IPS DF 6.9 (cell line): ENCODE measurements around the gene PAX7.
"Not testable (repeated sequence)": the region's sequence is repeated elsewhere in the genome, so short reads cannot be mapped to it uniquely, and the experiment has no call there.

ENCODE experiments used
- DNase-seq: peaks from one replicate; pipeline ENCODE4 v3.0.0-alpha.2; 2013; ENCODE audit warnings: low read depth, low spot score
- H3K27ac ChIP-seq: one replicate; pipeline ENCODE4 v1.5.1; 2013; ENCODE audit warnings: low read length, control low read depth
- H3K27me3 ChIP-seq: 2 replicates; pipeline ENCODE4 v1.6.1; 2013; ENCODE audit warnings: mild to moderate bottlenecking, low read length; ENCODE audit not compliant: control insufficient read depth, insufficient read depth
- H3K36me3 ChIP-seq: 2 replicates; pipeline ENCODE4 v1.6.1; 2013; ENCODE audit warnings: low read length; ENCODE audit not compliant: control insufficient read depth, insufficient read depth
- H3K4me1 ChIP-seq: 2 replicates; pipeline ENCODE4 v1.6.1; 2013; ENCODE audit warnings: low read length; ENCODE audit not compliant: control insufficient read depth, insufficient read depth
- H3K4me3 ChIP-seq: 2 replicates; pipeline ENCODE4 v1.5.1; 2013; ENCODE audit warnings: mild to moderate bottlenecking, low read length
- H3K9me3 ChIP-seq: 2 replicates; pipeline ENCODE4 v1.6.1; 2013; ENCODE audit warnings: low read length, inconsistent platforms; ENCODE audit not compliant: control insufficient read depth, insufficient read depth
- WGBS: extraction: QIAGEN DNeasy Blood & Tissue Kit; methylation state at CpG from one replicate; pipeline ENCODE4 v1.1.7; 2013; ENCODE audit warnings: mixed read lengths, missing lambda C conversion rate; ENCODE audit not compliant: insufficient read length, insufficient coverage; 5-methylcytosine and 5-hydroxymethylcytosine counted together

PAX7 gene

DNA sequence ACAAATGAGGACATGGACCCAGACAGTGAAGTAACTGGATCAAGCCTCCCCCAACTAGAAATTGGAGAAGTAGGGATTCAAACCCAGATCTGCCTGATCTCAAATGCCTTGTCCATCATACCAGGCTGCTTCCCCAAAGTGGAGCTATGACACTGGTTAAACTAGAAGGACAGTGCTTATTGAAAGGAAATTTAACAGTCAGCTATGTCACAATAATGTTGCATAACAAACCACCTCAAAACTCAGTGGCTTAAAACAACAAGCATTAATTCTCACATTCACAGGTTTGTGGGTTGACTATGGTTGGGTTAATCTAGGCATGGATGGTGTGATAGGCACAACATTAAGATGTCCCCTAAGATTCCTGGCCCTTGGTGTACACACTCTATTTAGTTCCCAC is 121.8 kb downstream of the PAX7 start:
- Histone ChIP-seq H3K36me3 (no peaks in the 10 kb centered on the region), H3K27me3 (no peaks in the 10 kb centered on the region), H3K27ac (no peak overlapping the region), H3K9me3 (no peaks in the 10 kb centered on the region), H3K4me3 (no peak overlapping the region), H3K4me1 (no peaks in the 10 kb centered on the region)
- DNase-seq, result no peak

DNA sequence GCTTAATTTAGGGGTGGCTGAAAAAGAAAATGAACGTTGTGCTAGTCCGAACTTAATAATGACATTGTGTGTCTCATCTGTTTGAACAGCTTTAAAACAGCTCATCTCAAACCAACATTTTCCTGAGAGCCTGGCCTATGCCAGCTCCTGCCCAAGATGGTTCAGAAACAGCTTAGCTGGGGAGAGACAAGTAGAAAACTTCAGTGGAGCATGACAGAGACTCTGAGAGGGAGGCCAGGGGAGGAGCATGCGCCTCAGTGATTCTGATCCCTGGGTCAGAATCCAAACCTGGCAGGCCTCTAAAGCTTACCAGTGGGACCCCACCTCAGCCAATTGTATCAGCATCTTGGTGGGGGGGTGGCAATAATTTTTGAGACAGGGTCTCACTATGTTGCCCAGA is 129.5 kb downstream of the PAX7 start:
- no peak overlapping the region for H3K4me3 ChIP-seq
- WGBS, result no CpG with 5 or more reads among the region's 3 CpGs
- no peaks in the 10 kb centered on the region for H3K4me1 ChIP-seq
- peaks cover 3% of the 10 kb centered on the region; the same call in 1 of the 2 replicates for H3K27me3 ChIP-seq
- H3K27ac ChIP-seq, result no peak overlapping the region
- H3K36me3 ChIP-seq, result no peaks in the 10 kb centered on the region
- DNase-seq, result no peak
- H3K9me3 ChIP-seq, result no peaks in the 10 kb centered on the region

- Histone ChIP-seq H3K27ac (no peak overlapping the region), H3K9me3 (no peaks in the 10 kb centered on the region), H3K4me3 (no peak overlapping the region), H3K27me3 (peaks cover 3% of the 10 kb centered on the region; the same call in 1 of the 2 replicates), H3K4me1 (no peaks in the 10 kb centered on the region), H3K36me3 (no peaks in the 10 kb centered on the region)
- WGBS, result no CpG with 5 or more reads among the region's 14 CpGs
- no peak for DNase-seq
These were observed 131.5 kb downstream of the PAX7 start for GRCh38 chr1:18761948-18762840.

DNA sequence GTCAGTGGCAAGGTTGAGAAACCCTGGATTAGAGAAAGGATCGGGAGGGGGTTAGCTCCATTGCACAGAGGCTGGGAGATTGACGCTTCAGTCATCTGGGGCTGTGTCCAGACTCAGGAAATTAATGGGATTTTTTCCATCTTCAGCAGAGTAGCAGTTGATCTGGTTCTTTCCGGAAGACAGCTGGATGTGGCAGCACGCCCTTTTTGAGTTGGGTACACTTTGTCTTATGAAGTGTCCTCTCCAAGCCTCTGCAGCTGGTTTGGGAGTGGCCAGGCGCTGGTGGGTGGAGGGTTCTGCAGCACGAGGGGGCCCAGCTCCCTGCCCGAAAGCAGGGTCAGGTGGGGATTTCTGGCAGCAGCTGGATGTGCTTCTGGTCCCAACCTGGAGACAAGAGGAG is 133.7 kb downstream of the PAX7 start:
- WGBS, result no CpG with 5 or more reads among the region's 7 CpGs
- H3K4me1 ChIP-seq, result no peaks in the 10 kb centered on the region
- H3K27ac ChIP-seq, result no peak overlapping the region
- H3K36me3 ChIP-seq, result no peaks in the 10 kb centered on the region
- DNase-seq, result no peak
- H3K9me3 ChIP-seq, result no peaks in the 10 kb centered on the region
- peaks cover 3% of the 10 kb centered on the region; the same call in 1 of the 2 replicates for H3K27me3 ChIP-seq
- no peak overlapping the region for H3K4me3 ChIP-seq

DNA sequence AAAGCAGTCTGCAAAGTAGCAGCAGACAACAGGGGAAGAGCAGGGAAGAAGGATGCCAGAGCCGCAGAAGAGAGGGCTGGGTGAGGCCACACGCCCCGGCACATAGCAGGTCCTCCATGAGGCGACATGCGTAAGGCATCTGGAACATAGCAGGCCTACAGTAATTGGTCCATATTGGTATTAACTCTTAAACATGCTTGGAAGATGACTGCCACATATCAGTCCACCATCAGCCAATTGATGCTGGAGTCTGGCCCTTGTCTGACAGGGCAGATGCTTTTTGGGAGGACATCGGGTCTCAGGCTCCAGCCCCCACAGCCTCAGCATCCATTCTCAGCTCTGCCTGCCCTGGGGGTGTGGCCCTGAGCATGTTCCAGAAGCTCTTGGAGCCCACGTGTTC is 135.1 kb downstream of the PAX7 start:
- Histone ChIP-seq H3K9me3 (no peaks in the 10 kb centered on the region), H3K4me1 (no peaks in the 10 kb centered on the region), H3K36me3 (no peaks in the 10 kb centered on the region), H3K27ac (no peak overlapping the region), H3K4me3 (no peak overlapping the region), H3K27me3 (peaks cover 3% of the 10 kb centered on the region; the same call in 1 of the 2 replicates)
- WGBS, result no CpG with 5 or more reads among the region's 7 CpGs
- DNase-seq, result no peak

GRCh38 chr1:18766328-18766727 is 135.7 kb downstream of the PAX7 start:
- Histone ChIP-seq H3K4me3 (no peak overlapping the region), H3K36me3 (no peaks in the 10 kb centered on the region), H3K27ac (no peak overlapping the region), H3K27me3 (peaks cover 3% of the 10 kb centered on the region; the same call in 1 of the 2 replicates), H3K9me3 (no peaks in the 10 kb centered on the region), H3K4me1 (no peaks in the 10 kb centered on the region)
- WGBS, result no CpG with 5 or more reads among the region's 2 CpGs
- no peak for DNase-seq

DNA sequence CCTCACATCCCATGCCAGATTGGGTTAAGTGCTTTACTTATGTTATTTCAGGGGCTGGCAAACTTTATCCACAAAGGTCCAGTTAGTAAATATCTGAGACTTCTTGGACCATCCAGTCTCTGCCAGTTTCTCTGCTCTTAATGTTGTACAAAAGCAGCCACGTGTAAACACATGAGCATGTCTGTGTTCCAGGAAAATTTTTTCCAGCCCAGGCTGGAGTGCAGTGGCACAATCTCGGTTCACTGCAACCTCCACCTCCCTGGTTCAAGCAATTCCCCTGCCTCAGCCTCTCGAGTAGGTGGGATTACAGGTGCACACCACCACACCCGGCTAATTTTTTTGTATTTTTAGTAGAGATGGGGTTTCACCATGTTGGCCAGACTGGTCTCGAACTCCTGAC is 136.9 kb downstream of the PAX7 start:
- not testable (repeated sequence) for H3K27ac ChIP-seq, H3K36me3 ChIP-seq, H3K9me3 ChIP-seq, H3K27me3 ChIP-seq, H3K4me1 ChIP-seq, DNase-seq, H3K4me3 ChIP-seq
- no CpG with 5 or more reads among the region's 5 CpGs for WGBS

- Histone ChIP-seq H3K9me3 (no peaks in the 10 kb centered on the region), H3K4me3 (no peak overlapping the region), H3K36me3 (no peaks in the 10 kb centered on the region), H3K4me1 (no peaks in the 10 kb centered on the region), H3K27ac (no peak overlapping the region), H3K27me3 (peaks cover 3% of the 10 kb centered on the region; the same call in 1 of the 2 replicates)
- WGBS, result no CpG with 5 or more reads among the region's 4 CpGs
- DNase-seq, result no peak
These were observed 137.4 kb downstream of the PAX7 start for GRCh38 chr1:18768086-18768485.

- Histone ChIP-seq H3K4me3 (no peak overlapping the region), H3K4me1 (no peaks in the 10 kb centered on the region), H3K27ac (no peak overlapping the region), H3K9me3 (no peaks in the 10 kb centered on the region), H3K36me3 (no peaks in the 10 kb centered on the region), H3K27me3 (peaks cover 3% of the 10 kb centered on the region; the same call in 1 of the 2 replicates)
- WGBS, result no CpG with 5 or more reads among the region's 7 CpGs
- no peak for DNase-seq
These were observed 138.5 kb downstream of the PAX7 start for GRCh38 chr1:18769140-18769539.

DNA sequence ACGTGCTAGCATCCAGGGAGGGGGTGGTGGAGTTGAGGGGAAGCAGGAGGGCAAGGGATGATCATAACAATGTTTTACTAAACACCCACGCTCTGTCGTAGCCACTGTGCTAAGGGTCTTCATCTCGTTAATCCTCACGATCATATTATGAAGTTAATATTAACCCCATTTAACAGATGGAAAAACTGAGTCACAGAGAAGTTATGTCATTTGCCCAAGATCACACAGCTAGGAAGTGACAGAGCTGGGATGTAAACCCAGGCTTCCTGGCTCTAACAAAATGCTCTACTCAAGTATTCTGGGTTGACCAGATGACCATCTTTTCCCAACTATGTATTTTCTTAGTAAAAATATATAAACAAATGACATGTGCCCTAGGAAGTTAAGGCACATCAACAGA is 140.2 kb downstream of the PAX7 start:
- Histone ChIP-seq H3K27me3 (no peaks in the 10 kb centered on the region; the same call in 1 of the 2 replicates), H3K27ac (no peak overlapping the region), H3K4me3 (no peak overlapping the region), H3K4me1 (no peaks in the 10 kb centered on the region), H3K36me3 (no peaks in the 10 kb centered on the region), H3K9me3 (no peaks in the 10 kb centered on the region)
- DNase-seq, result no peak
- no CpG with 5 or more reads among the region's 5 CpGs for WGBS

- Histone ChIP-seq H3K4me1 (no peaks in the 10 kb centered on the region), H3K4me3 (no peak overlapping the region), H3K27ac (no peak overlapping the region), H3K36me3 (no peaks in the 10 kb centered on the region), H3K27me3 (no peaks in the 10 kb centered on the region; the same call in 1 of the 2 replicates), H3K9me3 (no peaks in the 10 kb centered on the region)
- DNase-seq, result no peak
- WGBS, result no CpG with 5 or more reads among the region's 9 CpGs
These were observed 143.1 kb downstream of the PAX7 start for GRCh38 chr1:18773753-18774152.
